ENCODE results near the gene RBBP4. TPM values are rescaled to one million over a fixed set of nuclear protein-coding genes. Genes with fewer than 3 reads are reported as not detected.
"Not testable (repeated sequence)": the region's sequence is repeated elsewhere in the genome, so short reads cannot be mapped to it uniquely, and the experiment has no call there.

The RBBP4 gene
- total RNA-seq, 2 experiments from 2014 or later: 295 to 302 TPM

DNA sequence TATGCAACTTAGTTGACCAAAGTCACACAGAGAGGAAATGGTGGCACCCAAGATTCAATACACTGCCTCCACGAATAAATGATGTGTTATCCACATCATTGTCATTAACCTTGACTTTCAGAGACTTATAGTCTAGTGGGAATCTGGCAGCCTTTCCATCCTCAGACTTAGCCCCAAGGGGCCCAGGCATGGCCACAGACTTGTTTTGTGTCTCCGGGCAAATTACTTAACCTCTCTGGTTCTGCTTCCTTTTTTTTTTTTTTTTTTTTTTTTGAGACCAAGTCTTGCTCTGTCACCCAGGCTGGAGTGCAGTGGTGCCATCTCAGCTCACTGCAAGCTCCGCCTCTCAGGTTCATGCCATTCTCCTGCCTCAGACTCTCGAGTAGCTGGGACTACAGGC is 60.2 kb downstream of the RBBP4 start:
- CTCF ChIA-PET: interaction anchor here (1.0 to 3.7 kb wide), 8 partner anchors 13 to 160 kb away, joined by 3 to 65 read pairs (median 6); no protein-coding TSS in a partner anchor

DNA sequence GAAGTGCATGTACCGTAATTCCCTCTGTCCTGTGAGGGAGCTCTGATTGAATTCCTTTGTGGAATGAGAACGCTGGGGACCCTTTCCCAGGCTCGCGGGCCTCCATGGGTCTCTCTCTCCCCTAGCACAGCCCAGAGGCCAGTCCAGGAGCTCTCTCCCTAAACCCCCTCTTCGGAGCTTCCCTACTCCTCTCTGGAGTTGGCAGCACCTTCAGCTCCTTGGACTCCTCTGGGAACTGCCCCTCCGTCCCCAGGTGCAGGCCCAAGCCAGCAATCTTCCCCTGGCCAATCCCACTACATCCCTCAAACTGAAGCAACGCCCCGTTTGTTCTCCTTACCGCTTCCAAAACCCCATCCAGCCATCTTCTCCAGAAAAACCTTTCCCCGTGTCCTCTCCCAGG is 62.1 kb downstream of the RBBP4 start:
- POLR2A ChIA-PET: interaction anchor here (0.6 to 1.3 kb wide), 3 partner anchors 60 to 182 kb away, joined by 3 to 7 read pairs (median 5); partner anchors contain the start of gene RBBP4
- CTCF ChIA-PET: interaction anchor here (0.7 to 3.7 kb wide), 20 partner anchors 12 to 1099 kb away, joined by 3 to 65 read pairs (median 5); partner anchors contain the start of gene SYNC

More for the DNA sequence above, 60.2 kb downstream of the RBBP4 start:
- POLR2A ChIA-PET: not testable (repeated sequence)

DNA sequence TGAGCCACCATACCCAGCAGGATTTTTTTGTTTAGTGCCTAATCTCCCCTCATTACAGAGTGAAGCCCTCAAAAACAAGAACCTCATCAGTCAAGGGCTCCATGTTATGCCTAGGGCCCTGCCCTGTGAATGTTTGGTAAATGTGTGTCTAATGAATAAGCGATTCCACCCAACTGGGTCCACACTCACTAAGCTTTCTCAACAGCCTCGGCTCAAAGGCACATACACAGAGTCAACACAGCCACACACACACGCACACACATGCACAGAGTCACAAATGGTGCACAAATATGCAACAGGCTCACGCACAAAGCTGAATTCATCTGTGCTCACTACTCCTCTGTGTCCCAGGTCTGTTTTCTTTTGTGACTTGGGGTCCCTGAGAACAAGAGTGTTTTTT is 63.3 kb downstream of the RBBP4 start:
- ChIA-PET POLR2A (no interaction called here), CTCF (interaction anchor here (1.1 to 3.7 kb wide), 2 partner anchors 60 to 194 kb away, joined by 3 to 65 read pairs; no protein-coding TSS in a partner anchor)

- POLR2A ChIA-PET: no interaction called here
Measured at GRCh38 chr1:32715901-32716311, 64.9 kb downstream of the RBBP4 start.

GRCh38 chr1:32716312-32717148 is 65.5 kb downstream of the RBBP4 start:
- POLR2A ChIA-PET: no interaction called here
- CTCF ChIA-PET: interaction anchor here (0.6 to 1.3 kb wide), 3 partner anchors 20 to 196 kb away, joined by 4 to 6 read pairs (median 5); no protein-coding TSS in a partner anchor

More at GRCh38 chr1:32715901-32716311, 64.9 kb downstream of the RBBP4 start:
- CTCF ChIA-PET: interaction anchor here (1.3 kb wide), 1 partner anchor 57 kb away, joined by 6 read pairs; no protein-coding TSS in a partner anchor

- POLR2A ChIA-PET: interaction anchor here (0.7 kb wide), 1 partner anchor 344 kb away, joined by 8 read pairs; no protein-coding TSS in a partner anchor
- CTCF ChIA-PET: interaction anchor here (0.7 to 1.1 kb wide), 3 partner anchors 19 to 1127 kb away, joined by 3 to 5 read pairs (median 3); no protein-coding TSS in a partner anchor
Measured at GRCh38 chr1:32717503-32717902, 66.5 kb downstream of the RBBP4 start.

DNA sequence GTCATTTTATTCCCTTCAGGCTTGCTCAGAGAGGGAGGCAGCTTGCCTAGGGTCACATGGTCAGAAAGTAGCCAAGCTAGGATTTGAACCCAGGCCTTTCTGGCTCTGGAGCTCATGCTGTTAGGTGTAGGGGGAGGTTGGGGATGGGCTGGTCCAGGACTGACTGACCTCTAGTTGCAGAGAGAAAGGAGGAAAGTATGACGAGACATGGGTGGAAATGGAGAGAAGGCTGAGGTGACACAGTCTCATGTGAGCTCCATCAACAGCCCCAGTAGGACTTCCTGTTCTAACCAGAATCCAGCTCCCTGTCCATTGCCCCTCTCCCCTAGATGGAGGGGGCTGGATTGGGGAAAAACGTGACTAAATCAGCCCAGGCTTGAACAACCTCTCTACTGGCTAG is 67.0 kb downstream of the RBBP4 start:
- CTCF ChIA-PET: interaction anchor here (0.7 to 1.1 kb wide), 2 partner anchors 56 to 1128 kb away, joined by 3 read pairs; no protein-coding TSS in a partner anchor
- POLR2A ChIA-PET: interaction anchor here (0.7 kb wide), 1 partner anchor 343 kb away, joined by 8 read pairs; no protein-coding TSS in a partner anchor

DNA sequence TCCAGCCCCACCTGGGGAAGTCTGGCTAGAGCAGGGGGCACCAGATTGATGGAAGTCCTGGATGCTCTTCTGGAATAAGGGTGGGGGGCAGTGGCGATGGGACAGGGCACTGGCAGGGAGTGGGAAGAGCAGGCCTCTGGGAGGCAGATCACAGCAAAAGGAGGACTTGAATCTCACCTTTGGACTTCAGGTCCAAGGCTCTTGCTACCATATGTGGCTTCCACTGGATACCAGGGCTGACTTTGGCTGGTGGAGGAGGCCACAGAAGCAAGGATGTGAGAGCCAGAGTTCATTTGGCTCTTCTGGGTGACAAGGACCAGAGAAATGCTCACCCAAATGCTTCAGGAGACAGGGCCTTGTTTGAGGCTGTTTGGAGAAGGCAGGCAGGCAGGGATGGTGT is 67.5 kb downstream of the RBBP4 start:
- ChIA-PET CTCF (no interaction called here), POLR2A (no interaction called here)

DNA sequence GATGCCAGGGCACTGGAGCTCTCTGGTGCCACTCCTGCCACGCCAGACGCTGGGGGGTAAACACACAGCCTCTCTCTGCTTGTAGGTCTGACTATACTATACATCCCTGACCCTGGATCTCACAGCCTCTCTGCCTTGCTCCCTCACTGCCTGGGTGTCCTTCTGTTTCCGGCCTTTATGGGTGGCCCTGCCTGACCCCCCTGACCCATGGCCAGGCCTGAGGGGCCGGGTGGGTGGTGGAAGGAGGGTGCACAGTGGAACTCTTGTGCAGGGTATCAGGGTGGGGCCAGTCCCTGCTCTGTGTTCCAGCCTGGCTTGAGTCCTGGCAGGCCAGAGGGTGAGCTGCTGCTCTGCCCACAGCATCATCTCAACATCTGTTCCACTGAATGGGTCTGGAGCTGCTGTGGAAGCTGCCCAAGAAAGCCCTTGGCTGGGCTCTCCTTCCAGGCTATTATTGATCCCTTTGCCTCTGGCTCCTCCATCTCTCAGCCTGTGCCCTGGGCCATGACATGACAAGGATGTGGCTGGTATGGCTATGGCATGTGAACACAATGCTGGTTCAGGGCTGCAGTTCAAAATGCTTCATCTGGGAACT is 68.8 kb downstream of the RBBP4 start:
- POLR2A ChIA-PET: interaction anchor here (0.6 kb wide), 1 partner anchor 41 kb away, joined by 4 read pairs; no protein-coding TSS in a partner anchor
- CTCF ChIA-PET: no interaction called here

DNA sequence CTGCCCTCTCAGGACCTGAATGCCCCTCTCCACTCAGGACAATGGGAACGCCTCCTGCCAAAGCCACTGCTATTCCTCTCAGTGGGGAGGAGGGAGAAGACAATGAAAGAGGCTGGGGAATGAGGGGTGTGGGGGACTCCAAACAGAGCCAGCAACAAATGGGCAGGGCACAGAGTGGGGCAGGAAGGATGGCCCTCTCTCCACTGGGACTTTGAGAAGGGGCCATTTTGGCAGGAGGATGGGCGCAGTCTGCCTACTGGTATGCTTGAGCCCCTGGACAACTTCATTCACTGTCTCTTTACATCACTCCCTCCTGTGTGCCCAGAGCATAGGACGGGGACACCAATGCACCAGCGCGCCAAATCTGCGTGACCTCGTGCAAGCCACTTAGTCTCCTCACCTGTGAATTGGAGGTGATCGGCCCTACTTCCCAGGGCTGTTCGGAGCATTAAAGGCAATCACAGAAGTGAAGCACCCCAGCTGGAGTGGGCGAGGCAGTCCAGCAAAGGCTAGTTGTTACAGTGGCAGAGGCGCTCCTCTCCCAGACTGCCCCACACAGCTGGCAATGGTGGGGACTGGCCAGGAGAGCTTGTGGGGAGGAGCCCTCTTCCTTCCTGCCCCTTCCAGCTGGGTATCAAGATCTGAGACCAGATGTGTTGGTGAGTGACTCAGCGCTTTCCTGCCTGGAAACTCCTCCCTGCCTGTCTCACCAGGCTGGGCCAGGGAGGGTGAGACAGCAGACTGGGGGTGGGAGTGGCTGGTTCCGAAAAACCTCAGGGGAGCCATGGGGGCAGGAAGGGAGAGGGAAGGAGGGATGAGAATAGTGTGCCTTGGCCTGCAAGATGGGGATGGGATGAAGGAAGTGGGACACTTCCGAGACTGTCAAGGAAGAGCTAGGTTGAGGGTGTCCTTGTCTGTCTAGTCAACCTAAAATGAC is 73.9 kb downstream of the RBBP4 start:
- CTCF ChIA-PET: interaction anchor here (0.7 to 1.5 kb wide), 2 partner anchors 13 to 48 kb away, joined by 3 to 4 read pairs; no protein-coding TSS in a partner anchor

DNA sequence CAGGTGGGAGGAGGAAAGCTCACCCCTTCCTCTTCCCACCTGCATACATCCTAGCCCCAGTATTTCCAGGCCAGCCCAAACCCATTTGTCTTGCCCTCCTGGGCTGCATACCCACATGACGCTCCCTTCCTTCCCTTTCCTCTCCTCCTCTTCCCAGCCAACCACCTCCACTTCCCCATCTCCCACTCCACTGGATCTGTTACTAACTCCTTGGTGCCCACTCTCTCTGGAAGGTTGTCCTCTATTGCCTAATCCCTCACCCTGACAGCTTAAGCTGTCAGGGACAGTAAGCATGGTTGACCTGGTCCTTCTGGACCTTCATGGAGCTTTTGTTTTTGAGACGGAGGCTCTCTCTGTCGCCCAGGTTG is 74.6 kb downstream of the RBBP4 start:
- POLR2A ChIA-PET: no interaction called here
- CTCF ChIA-PET: interaction anchor here (0.7 to 1.5 kb wide), 2 partner anchors 13 to 47 kb away, joined by 3 to 4 read pairs; no protein-coding TSS in a partner anchor

More for the DNA sequence above, 73.9 kb downstream of the RBBP4 start:
- POLR2A ChIA-PET: no interaction called here

DNA sequence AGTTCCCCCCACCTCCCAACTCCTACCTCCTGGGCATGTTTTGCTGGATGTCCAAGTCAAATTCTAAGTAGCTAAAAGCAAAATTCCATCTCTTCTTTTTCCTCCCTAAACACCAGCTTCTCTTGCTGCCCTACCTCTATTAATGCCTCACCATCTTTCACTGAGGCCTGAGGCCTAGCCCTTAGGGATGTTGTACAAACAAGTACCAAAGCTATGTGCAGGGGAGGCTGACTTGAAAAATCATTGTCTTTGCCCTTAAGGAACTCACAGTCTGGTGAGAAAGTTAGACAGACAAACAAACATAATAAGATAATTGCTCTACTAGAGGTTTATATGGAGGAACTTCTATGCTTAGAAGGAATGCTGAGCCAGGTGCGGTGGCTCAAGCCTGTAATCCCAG is 76.9 kb downstream of the RBBP4 start:
- POLR2A ChIA-PET: no interaction called here
- CTCF ChIA-PET: no interaction called here

GRCh38 chr1:32728413-32729077 is 77.5 kb downstream of the RBBP4 start:
- ChIA-PET CTCF (interaction anchor here (1.4 to 1.6 kb wide), 2 partner anchors 16 to 45 kb away, joined by 4 to 8 read pairs; no protein-coding TSS in a partner anchor), POLR2A (no interaction called here)

DNA sequence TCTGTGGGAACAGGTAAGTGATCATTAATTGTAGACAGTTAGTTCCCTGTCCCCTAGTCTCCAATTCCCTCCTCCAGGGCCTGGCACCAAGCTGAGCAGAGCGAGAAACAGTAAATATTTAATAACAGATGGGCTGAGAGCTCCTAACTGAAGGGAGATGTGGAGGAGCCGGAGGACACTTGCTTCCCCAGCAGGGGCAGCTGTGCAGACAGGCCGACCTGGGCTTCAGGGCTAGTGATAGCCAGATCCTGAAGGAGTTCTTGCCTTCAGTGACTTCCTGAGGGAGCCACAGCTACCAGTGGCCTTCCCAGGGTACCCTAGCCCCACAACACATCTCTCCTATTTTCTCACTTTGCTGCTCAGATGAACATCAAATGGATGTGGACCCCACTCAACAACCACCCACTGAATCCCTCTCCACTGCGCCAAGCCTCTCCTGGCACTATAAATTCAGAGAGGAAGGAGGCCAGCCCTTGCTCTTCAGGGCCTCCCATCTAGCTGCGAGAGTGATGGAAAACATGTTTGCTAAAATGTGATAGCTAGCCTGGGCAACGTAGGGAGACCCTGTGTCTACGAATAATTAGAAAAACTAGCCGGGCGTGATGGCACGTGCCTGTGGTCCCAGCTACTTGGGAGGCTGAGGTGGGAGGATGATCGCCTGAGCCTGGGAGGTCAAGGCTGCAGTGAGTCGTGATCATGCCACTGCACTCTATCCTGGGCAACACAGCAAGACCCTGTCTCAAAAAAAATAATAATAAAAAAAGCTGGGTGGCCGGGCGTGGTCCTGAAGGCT is 78.4 kb downstream of the RBBP4 start:
- CTCF ChIA-PET: interaction anchor here (1.4 to 1.6 kb wide), 2 partner anchors 17 to 44 kb away, joined by 4 to 8 read pairs; no protein-coding TSS in a partner anchor
- POLR2A ChIA-PET: no interaction called here

GRCh38 chr1:32733582-32734321 is 82.7 kb downstream of the RBBP4 start:
- POLR2A ChIA-PET: no interaction called here
- CTCF ChIA-PET: no interaction called here
